Astrocyte (in vitro differentiated cells and primary cell): Measurements from ENCODE around the gene PAFAH1B2.

Experiments
- CTCF ChIP-seq: IDR thresholded peaks from 2 replicates; pipeline ENCODE4 v1.5.1; 2011; ENCODE audit warnings: low read depth, mild to moderate bottlenecking, inconsistent platforms, low read length, moderate library complexity; ENCODE audit not compliant: insufficient read depth
- EZH2 ChIP-seq: IDR thresholded peaks from 2 replicates; pipeline ENCODE4 v1.6.1; 2012; ENCODE audit warnings: mild to moderate bottlenecking, low read length, inconsistent platforms; ENCODE audit not compliant: insufficient read depth

- TF ChIP-seq CTCF: no peak
- TF ChIP-seq EZH2: no peak
These were observed 26.9 kb downstream of the PAFAH1B2 start for GRCh38 chr11:117171007-117171403.
